Gastrocnemius medialis (tissue), 4 donors: Measurements from ENCODE around the gene CHSY1.
A peak's percentile ranks its signal among the peaks of the same experiment; 100 is the strongest.

Source experiments
- CTCF ChIP-seq, 5 experiments: fragments of 450-650 bp in 3 of 5; fragments of 200-600 bp in 2 of 5; sonication (generic) in 2 of 5; IDR thresholded peaks in 4 of 5; conservative IDR thresholded peaks in 1 of 5; 1 replicate in 4 of 5; 2 replicates in 1 of 5; pipeline ENCODE4 v1.5.1; 2016 to 2019; ENCODE audit warnings: antibody characterized with exemption in 5 of 5, mild to moderate bottlenecking in 3 of 5, moderate library complexity in 3 of 5
- POLR2A ChIP-seq, 2 donors: fragments of 450-650 bp; IDR thresholded peaks; one replicate each; pipeline ENCODE4 v1.6.1; 2017; ENCODE audit warnings: antibody characterized with exemption in 2 of 2, mild to moderate bottlenecking in 2 of 2, moderate library complexity in 2 of 2

GRCh38 chr15:101167753-101168462 is 83.9 kb downstream of the CHSY1 start:
- no peak for TF ChIP-seq CTCF (IDR thresholded peaks at IDR 0.05 in 4 of 5, conservative IDR thresholded peaks at IDR 0.05 in 1 of 5)
- peak in 1 of 2 donors; percentile 28 for TF ChIP-seq POLR2A (IDR thresholded peaks at IDR 0.05)
